GM12874 (cell line): ENCODE measurements around the gene ECE1.

Source experiments
- CTCF ChIP-seq: IDR thresholded peaks from 2 replicates; pipeline ENCODE4 v1.5.1; 2011; ENCODE audit warnings: low read depth, mild to moderate bottlenecking, control low read depth, low read length, moderate library complexity; ENCODE audit not compliant: insufficient read depth

Gene ECE1

GRCh38 chr1:21323091-21323490, 32.8 kb upstream of the ECE1 start:
- no peak for TF ChIP-seq CTCF

GRCh38 chr1:21322681-21323016, 32.4 kb upstream of the ECE1 start:
- no peak for TF ChIP-seq CTCF

- TF ChIP-seq CTCF: no peak
These were observed 31.9 kb upstream of the ECE1 start for GRCh38 chr1:21321963-21322680.

- TF ChIP-seq CTCF: no peak
These were observed 30.3 kb upstream of the ECE1 start for GRCh38 chr1:21320410-21321108.

GRCh38 chr1:21319447-21320407, 29.5 kb upstream of the ECE1 start:
- TF ChIP-seq CTCF: no peak

GRCh38 chr1:21318714-21319159, 28.5 kb upstream of the ECE1 start:
- TF ChIP-seq CTCF: no peak

GRCh38 chr1:21318057-21318713, 27.9 kb upstream of the ECE1 start:
- TF ChIP-seq CTCF: no peak
